Activated T-cell treated with anti-CD3 and anti-CD28 coated beads, Interleukin-2, amount 50 U/mL, for 24 hours (primary cell): Measurements from ENCODE around the gene CCRL2.
"Not testable (repeated sequence)": the region's sequence is repeated elsewhere in the genome, so short reads cannot be mapped to it uniquely, and the experiment has no call there.

Source experiments
- DNase-seq: peaks from one replicate; pipeline ENCODE4 v3.0.0-alpha.2; 2020
- H3K27ac Mint-ChIP-seq: 2 replicates; pipeline ENCODE4 v1.8.0; 2020; ENCODE audit warnings: mild to moderate bottlenecking, mixed read lengths
- H3K27me3 Mint-ChIP-seq: 2 replicates; pipeline ENCODE4 v1.8.0; 2020; ENCODE audit warnings: mixed read lengths
- H3K36me3 Mint-ChIP-seq: 2 replicates; pipeline ENCODE4 v1.8.0; 2020; ENCODE audit warnings: low read depth, mixed read lengths
- H3K4me1 Mint-ChIP-seq: 2 replicates; pipeline ENCODE4 v1.8.0; 2020; ENCODE audit warnings: low read depth, mixed read lengths
- H3K4me3 Mint-ChIP-seq: 2 replicates; pipeline ENCODE4 v1.8.0; 2020; ENCODE audit warnings: mild to moderate bottlenecking, moderate library complexity, mixed read lengths
- H3K9me3 Mint-ChIP-seq: 2 replicates; pipeline ENCODE4 v1.8.0; 2020; ENCODE audit warnings: mixed read lengths

CCRL2 gene

GRCh38 chr3:46371519-46372340 lies 35.3 kb upstream of the CCRL2 start:
- Mint-ChIP-seq H3K4me1 (peaks cover 75% of the 10 kb centered on the region), H3K27ac (peak overlapping the region; percentile 97), H3K4me3 (peak overlapping the region; percentile 44), H3K36me3 (no peaks in the 10 kb centered on the region), H3K9me3 (no peaks in the 10 kb centered on the region), H3K27me3 (peaks cover 30% of the 10 kb centered on the region)
- no peak for DNase-seq

GRCh38 chr3:46372492-46373359 lies 34.3 kb upstream of the CCRL2 start:
- H3K4me1 Mint-ChIP-seq, result peaks cover 73% of the 10 kb centered on the region
- no peaks in the 10 kb centered on the region for H3K36me3 Mint-ChIP-seq
- peak overlapping the region; percentile 40 for H3K27ac Mint-ChIP-seq

GRCh38 chr3:46374755-46375154 lies 32.3 kb upstream of the CCRL2 start:
- DNase-seq, result no peak
- Mint-ChIP-seq H3K36me3 (no peaks in the 10 kb centered on the region), H3K4me3 (no peak overlapping the region), H3K9me3 (no peaks in the 10 kb centered on the region), H3K4me1 (peaks cover 55% of the 10 kb centered on the region), H3K27me3 (peaks cover 28% of the 10 kb centered on the region), H3K27ac (no peak overlapping the region)

More at GRCh38 chr3:46372492-46373359, 34.3 kb upstream of the CCRL2 start:
- H3K4me3 Mint-ChIP-seq, result peak overlapping the region; percentile 44
- H3K9me3 Mint-ChIP-seq, result no peaks in the 10 kb centered on the region
- H3K27me3 Mint-ChIP-seq, result peaks cover 31% of the 10 kb centered on the region
- DNase-seq, result no peak

- H3K36me3 Mint-ChIP-seq, result no peaks in the 10 kb centered on the region
- DNase-seq, result no peak
- H3K27me3 Mint-ChIP-seq, result peaks cover 28% of the 10 kb centered on the region
- peaks cover 52% of the 10 kb centered on the region for H3K4me1 Mint-ChIP-seq
- H3K27ac Mint-ChIP-seq, result no peak overlapping the region
- H3K9me3 Mint-ChIP-seq, result no peaks in the 10 kb centered on the region
- H3K4me3 Mint-ChIP-seq, result no peak overlapping the region
These were observed 31.8 kb upstream of the CCRL2 start for GRCh38 chr3:46375218-46375617.

GRCh38 chr3:46375814-46376213 lies 31.2 kb upstream of the CCRL2 start:
- peaks cover 51% of the 10 kb centered on the region for H3K4me1 Mint-ChIP-seq
- H3K36me3 Mint-ChIP-seq, result no peaks in the 10 kb centered on the region
- H3K27ac Mint-ChIP-seq, result no peak overlapping the region
- no peaks in the 10 kb centered on the region for H3K9me3 Mint-ChIP-seq
- H3K27me3 Mint-ChIP-seq, result peaks cover 28% of the 10 kb centered on the region
- H3K4me3 Mint-ChIP-seq, result no peak overlapping the region
- no peak for DNase-seq

DNA sequence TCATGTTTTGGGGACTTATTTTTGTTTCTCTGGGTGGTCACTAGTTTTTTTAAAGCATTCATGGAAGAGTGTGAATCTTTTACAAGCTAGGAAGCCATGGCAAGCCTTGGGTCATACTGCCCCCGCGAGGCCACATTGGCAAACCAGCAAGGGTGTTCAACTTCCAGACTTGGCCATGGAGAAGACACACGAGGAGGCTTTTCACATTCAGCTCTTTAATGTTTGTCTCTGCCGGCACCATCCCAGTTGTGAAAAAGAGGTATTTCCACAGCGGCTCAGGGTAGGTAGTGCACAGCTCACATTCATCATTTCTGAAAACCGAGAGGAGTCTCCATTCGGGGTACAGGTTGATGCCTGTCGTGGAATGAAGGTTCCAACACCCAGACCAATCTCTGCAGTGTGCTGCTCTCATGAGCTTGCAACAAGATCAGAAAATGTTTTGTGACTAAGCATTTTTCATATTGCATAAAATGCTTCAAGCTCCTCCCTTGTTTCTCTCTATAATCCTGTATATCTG lies 28.6 kb upstream of the CCRL2 start:
- Mint-ChIP-seq H3K4me3 (no peak overlapping the region), H3K27ac (no peak overlapping the region), H3K4me1 (peaks cover 39% of the 10 kb centered on the region), H3K27me3 (peaks cover 17% of the 10 kb centered on the region), H3K36me3 (no peaks in the 10 kb centered on the region), H3K9me3 (no peaks in the 10 kb centered on the region)
- DNase-seq, result peak; percentile 76

GRCh38 chr3:46380471-46381221 lies 26.4 kb upstream of the CCRL2 start:
- Mint-ChIP-seq H3K9me3 (no peaks in the 10 kb centered on the region), H3K36me3 (no peaks in the 10 kb centered on the region), H3K4me3 (no peak overlapping the region), H3K27ac (no peak overlapping the region), H3K27me3 (peaks cover 4% of the 10 kb centered on the region), H3K4me1 (peaks cover 29% of the 10 kb centered on the region)
- DNase-seq, result no peak

DNA sequence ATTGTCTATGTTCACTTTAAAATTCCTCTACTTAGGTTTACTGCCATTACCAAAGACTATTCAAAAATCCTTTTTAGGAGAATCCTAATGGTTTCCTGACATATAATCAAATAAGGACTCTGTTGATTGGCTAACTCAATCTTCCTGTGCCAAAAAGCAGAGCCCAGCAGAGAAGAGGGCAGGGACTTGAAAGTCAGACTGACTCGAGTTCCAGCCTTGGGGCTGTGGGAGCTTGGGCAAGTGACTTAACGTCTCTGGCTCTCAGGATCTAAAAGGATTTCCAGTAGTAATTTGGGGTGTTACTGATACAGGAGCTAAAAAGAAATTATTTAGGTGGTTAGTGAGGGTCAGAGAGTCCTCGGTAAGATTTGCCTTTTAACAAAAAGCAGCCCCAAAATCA lies 25.4 kb upstream of the CCRL2 start:
- Mint-ChIP-seq H3K9me3 (no peaks in the 10 kb centered on the region), H3K27me3 (peaks cover 3% of the 10 kb centered on the region), H3K36me3 (no peaks in the 10 kb centered on the region), H3K27ac (no peak overlapping the region), H3K4me3 (no peak overlapping the region), H3K4me1 (peaks cover 27% of the 10 kb centered on the region)
- no peak for DNase-seq

DNA sequence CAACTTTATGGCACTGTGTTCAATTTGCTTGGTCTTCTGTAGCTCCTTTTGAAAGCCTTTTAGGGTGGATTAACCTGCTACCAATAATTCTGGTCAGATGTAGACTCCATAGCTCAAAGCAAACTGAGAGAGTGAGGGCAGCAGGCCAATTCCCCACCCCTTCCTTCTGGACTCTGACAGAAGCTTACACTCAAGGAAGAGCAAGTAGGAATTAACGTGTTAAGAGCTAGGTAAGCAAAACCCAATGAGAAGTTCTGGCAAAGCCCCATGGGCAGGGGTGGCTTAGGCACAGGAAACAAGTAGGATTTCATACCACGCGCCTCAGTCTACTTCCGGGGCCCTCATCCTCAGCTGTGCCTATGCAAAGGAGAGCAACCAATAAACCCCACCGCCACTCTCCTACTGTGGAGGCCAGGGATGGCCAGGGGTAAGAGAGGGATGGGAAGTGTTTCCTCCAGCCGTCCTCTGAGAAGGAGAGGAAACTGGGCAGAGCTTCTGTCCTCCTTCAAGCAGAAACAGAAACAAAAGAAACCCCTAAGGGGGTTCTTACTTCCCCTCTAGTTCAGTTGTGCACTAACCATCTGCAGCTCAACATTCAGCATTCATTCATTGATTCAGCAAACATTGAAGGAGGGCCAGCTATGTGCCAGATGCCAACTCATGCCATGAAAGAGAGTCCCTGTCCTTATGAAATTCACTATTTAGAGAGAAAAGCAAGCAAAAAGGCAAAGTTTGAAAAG lies 23.7 kb upstream of the CCRL2 start:
- Mint-ChIP-seq H3K27me3 (no peaks in the 10 kb centered on the region), H3K4me1 (peaks cover 26% of the 10 kb centered on the region), H3K4me3 (no peak overlapping the region), H3K9me3 (no peaks in the 10 kb centered on the region), H3K27ac (no peak overlapping the region), H3K36me3 (no peaks in the 10 kb centered on the region)
- no peak for DNase-seq

DNA sequence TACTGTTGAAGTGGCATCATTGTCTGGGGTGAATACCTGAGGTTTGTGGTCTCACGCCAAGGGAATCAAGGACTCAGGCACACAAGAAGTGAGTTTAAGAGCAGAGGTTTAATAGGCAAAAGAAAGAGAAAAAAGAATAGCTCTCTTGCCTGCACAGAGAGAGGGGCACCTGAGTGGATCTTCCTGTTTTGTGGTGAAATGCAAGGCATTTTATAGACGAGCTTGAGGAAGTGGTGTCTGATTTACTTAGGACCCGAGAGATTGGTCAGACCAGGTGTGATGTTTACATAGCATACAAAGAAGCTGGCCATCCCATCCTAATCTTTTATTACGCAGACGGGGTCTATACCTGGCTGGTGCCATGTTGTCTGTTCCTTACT lies 23.1 kb upstream of the CCRL2 start:
- no peaks in the 10 kb centered on the region for H3K9me3 Mint-ChIP-seq

DNA sequence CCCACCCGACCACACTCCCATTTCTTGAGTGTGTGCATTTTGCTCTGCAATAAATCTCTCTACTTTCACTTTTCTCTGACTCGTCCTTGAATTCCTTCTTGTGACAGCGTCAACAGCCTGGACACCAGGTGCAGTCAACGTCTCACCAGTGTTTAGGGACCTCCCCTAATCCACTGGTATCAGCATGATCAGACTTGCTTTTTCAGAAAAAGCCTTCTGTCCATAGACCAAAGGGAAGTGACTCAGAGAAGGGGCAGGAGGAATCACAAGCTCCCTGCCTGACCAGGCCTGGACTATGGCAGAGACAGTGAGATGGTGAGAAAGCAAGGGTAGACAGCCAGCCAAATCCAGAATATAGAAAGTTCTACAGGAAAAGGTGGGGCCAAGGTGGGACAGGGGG lies 20.9 kb upstream of the CCRL2 start:
- H3K27ac Mint-ChIP-seq, result no peak overlapping the region
- H3K27me3 Mint-ChIP-seq, result no peaks in the 10 kb centered on the region
- no peaks in the 10 kb centered on the region for H3K9me3 Mint-ChIP-seq
- H3K4me1 Mint-ChIP-seq, result peaks cover 15% of the 10 kb centered on the region
- H3K4me3 Mint-ChIP-seq, result no peak overlapping the region
- H3K36me3 Mint-ChIP-seq, result no peaks in the 10 kb centered on the region
- no peak for DNase-seq

More for the DNA sequence above, 23.1 kb upstream of the CCRL2 start:
- H3K4me3 Mint-ChIP-seq, result no peak overlapping the region
- peaks cover 26% of the 10 kb centered on the region for H3K4me1 Mint-ChIP-seq
- DNase-seq, result no peak
- no peak overlapping the region for H3K27ac Mint-ChIP-seq
- H3K27me3 Mint-ChIP-seq, result no peaks in the 10 kb centered on the region
- no peaks in the 10 kb centered on the region for H3K36me3 Mint-ChIP-seq

DNA sequence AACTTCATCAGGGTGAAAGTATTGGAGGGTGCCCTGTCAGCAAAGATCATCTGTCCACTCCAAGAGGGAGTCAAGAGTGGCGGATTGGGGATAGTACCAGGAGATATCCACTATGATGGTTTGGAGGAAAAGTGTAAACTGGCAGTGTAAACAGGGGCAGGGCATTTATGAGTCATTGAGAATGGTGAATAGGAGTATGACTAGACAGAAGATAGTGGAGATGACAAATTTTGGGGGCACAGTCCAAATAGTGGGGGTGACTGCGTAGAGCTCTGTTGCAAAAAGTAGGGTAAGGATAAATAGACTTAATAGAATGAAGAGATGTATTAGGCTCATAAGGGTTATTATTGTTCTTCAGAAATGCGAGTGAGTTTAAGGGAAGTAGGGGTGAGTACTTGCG lies 18.2 kb upstream of the CCRL2 start:
- not testable (repeated sequence) for H3K27me3 Mint-ChIP-seq, DNase-seq, H3K4me3 Mint-ChIP-seq, H3K4me1 Mint-ChIP-seq, H3K27ac Mint-ChIP-seq, H3K36me3 Mint-ChIP-seq, H3K9me3 Mint-ChIP-seq

GRCh38 chr3:46389306-46389705 lies 17.8 kb upstream of the CCRL2 start:
- Mint-ChIP-seq H3K36me3 (no peaks in the 10 kb centered on the region), H3K27ac (no peak overlapping the region), H3K9me3 (no peaks in the 10 kb centered on the region), H3K4me1 (peaks cover 2% of the 10 kb centered on the region), H3K4me3 (no peak overlapping the region), H3K27me3 (no peaks in the 10 kb centered on the region)
- DNase-seq, result no peak

DNA sequence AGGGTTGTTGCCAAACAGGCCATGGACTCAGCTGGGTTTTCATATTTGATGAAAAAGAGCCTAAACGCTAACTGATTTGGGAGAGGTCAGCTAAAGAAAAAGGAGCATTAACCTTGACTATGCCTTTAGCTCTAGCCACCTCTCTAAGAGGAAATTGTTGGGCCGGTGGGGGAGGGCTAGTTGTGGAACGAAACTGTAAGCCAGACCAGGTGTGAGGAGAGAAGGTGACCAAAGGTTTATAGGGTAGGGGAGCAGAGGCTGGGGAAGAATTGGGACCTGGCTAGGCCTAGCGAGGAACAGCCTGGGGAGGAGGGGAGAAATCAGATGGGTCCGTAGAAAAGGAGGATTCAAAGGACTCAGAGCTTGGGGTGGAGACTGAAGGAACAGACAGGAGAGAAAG lies 15.5 kb upstream of the CCRL2 start:
- not testable (repeated sequence) for H3K36me3 Mint-ChIP-seq, DNase-seq, H3K9me3 Mint-ChIP-seq, H3K4me3 Mint-ChIP-seq, H3K27me3 Mint-ChIP-seq, H3K27ac Mint-ChIP-seq, H3K4me1 Mint-ChIP-seq
